Left lung (tissue), 10 donors: ENCODE results near the gene EOGT. TPM values are rescaled to one million over a fixed set of nuclear protein-coding genes. Genes with fewer than 3 reads are reported as not detected.
A peak's percentile ranks its signal among the peaks of the same experiment; 100 is the strongest.

Source experiments
- ATAC-seq: fragments of 200-7000 bp; cut with Tn5 transposase; one replicate; pipeline ENCODE4 v1.9.1; 2020; ENCODE audit warnings: moderate library complexity
- DNase-seq, 4 donors: peaks; one replicate each; pipeline ENCODE4 v3.0.0-alpha.2; 2013 to 2020
- H3K27ac ChIP-seq, 2 donors: fragments of 200-600 bp; sonication (generic) in 1 of 2; one replicate each; pipeline versions ENCODE4 v1.5.0 to v1.8.0; 2020 to 2021
- H3K27me3 ChIP-seq, 2 donors: fragments of 200-600 bp; sonication (generic) in 1 of 2; one replicate each; pipeline versions ENCODE4 v1.5.0 to v1.8.0; 2020 to 2021
- H3K36me3 ChIP-seq, 2 donors: fragments of 200-600 bp; sonication (generic) in 1 of 2; one replicate each; pipeline versions ENCODE4 v1.5.0 to v1.8.0; 2020 to 2021
- H3K4me1 ChIP-seq, 2 donors: fragments of 200-600 bp; one replicate each; pipeline ENCODE4 v1.8.0; 2021
- H3K4me3 ChIP-seq, 2 donors: fragments of 200-600 bp; sonication (generic) in 1 of 2; one replicate each; pipeline versions ENCODE4 v1.5.0 to v1.8.0; 2020 to 2021; ENCODE audit warnings: mild to moderate bottlenecking in 1 of 2
- H3K9me3 ChIP-seq, 2 donors: fragments of 200-600 bp; sonication (generic) in 1 of 2; one replicate each; pipeline versions ENCODE4 v1.5.0 to v1.8.0; 2020 to 2021
- CTCF ChIP-seq, 2 donors: fragments of 200-600 bp; sonication (generic) in 1 of 2; IDR thresholded peaks; one replicate each; pipeline versions ENCODE4 v1.5.0 to v1.8.0; 2021; ENCODE audit warnings: antibody characterized with exemption in 2 of 2
- intact Hi-C, 2 donors: fragments of 100-400 bp; cut with DNase I; formaldehyde crosslinking; loops; one replicate each; pipeline versions ENCODE4 v1.11.2 to v1.14.2; 2022
- polyA plus RNA-seq, 6 donors: library from polyadenylated mRNA; unstranded; fragments of 120-200 nt; gene quantifications; one replicate each; pipeline ENCODE4 v1.2.1, GENCODE V29; 2013; ENCODE audit not compliant: insufficient read length in 6 of 6
- total RNA-seq, 2 donors: library from RNA; stranded (reverse); fragmentation: NEBNext Ultra II Directional; extraction: Animal tissue kit (Norgen Biotek cat#: 25700); gene quantifications; one replicate each; pipeline ENCODE4 v1.2.1, GENCODE V29; 2021
- donor health status: DM: no; HTN: yes; CAD: no.
- donor health status: DM: no; HTN: no; CAD: no.

Gene EOGT
- total and polyA plus RNA-seq, 8 donors: 27.9 to 58.0 (median 39.4) TPM

- Histone ChIP-seq H3K36me3 (peaks cover 0 to 45% of the 10 kb centered on the region in 2 donors), H3K9me3 (no peaks in the 10 kb centered on the region), H3K27ac (peak overlapping the region; percentile 96 to 98), H3K4me3 (peak overlapping the region; percentile 75 to 96), H3K4me1 (peaks cover 20 to 44% of the 10 kb centered on the region in 2 donors), H3K27me3 (no peaks in the 10 kb centered on the region)
- peak in 1 of 4 donors; percentile 8 for DNase-seq
- no peak for TF ChIP-seq CTCF (IDR thresholded peaks at IDR 0.05)
- ATAC-seq: peak; percentile 2
- intact Hi-C loops: no loop called here
Measured at GRCh38 chr3:69052472-69052898, 39.0 kb upstream of the EOGT start.

DNA sequence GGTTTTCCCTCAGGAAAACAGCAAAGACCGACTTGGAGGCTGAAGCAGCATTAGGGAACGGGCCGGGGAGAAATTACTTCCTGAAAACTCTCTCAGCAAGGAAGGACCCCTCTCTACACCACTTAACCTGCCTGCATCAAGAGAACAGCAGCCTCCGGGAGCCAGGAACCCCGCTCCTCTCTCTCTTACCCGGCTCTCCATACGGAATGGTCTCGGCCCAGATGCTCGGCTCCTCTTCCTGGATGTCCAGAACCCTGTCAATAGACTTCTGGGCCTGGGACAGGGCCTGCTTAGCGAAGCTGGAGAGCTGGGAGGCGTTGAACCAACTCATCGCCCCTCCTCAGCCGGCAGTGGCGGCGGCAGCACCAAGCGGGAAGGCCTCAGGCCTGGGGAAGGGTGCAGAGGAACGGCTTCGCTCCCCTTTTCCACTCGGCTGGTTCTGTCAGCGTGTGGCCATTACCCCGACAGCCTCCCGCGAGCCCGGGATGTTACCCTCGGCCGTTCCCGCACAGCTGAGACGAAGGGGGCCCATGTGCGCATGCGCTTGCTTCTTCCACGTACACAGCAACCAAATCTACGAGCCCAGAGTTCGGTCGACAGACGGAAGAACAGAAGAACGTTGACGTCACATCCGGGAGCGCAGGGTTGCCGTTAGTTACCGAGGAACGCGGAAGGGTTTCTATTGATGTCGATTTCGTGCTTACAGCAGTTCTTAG, 38.4 kb upstream of the EOGT start, which contains the start of gene TMF1:
Gene TMF1, minus strand, starts transcription at position 578 of the 716 bp plus-strand sequence. Its CDS starts 247 bp downstream, at position 331.
- Histone ChIP-seq H3K27ac (peak within 1 kb of the TSS; percentile 96 to 98), H3K36me3 (peaks cover 0 to 50% of the 10 kb centered on the region in 2 donors), H3K4me1 (peaks cover 22 to 49% of the 10 kb centered on the region in 2 donors), H3K27me3 (no peaks in the 10 kb centered on the region), H3K4me3 (peak within 1 kb of the TSS; percentile 75 to 96), H3K9me3 (no peaks in the 10 kb centered on the region)
- DNase-seq (peak; percentile 98 to 99 (median 98)), ATAC-seq (peak; percentile 95)
- no peak for TF ChIP-seq CTCF (IDR thresholded peaks at IDR 0.05)
- intact Hi-C loops: no loop called here

DNA sequence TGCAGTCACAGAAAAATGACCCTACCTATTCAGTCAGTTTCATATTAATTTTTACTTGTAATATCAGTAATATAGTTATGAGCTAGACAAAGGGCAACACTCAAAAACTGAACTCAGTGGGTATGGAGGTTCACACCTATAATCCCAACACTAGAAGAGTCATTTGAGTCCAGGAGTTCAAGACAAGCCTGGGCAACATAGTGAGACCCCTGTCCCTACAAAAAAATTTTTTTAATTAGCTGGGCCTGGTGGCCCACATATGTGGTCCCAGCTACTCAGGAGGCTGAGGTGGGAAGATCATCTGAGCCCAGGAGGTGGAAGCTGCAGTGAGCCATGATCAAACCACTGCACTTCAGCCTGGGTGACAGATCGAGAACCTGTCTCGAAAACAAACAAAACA, 35.5 kb upstream of the EOGT start:
- peaks cover 25 to 55% of the 10 kb centered on the region in 2 donors for H3K4me1 ChIP-seq
- no peaks in the 10 kb centered on the region for H3K9me3 ChIP-seq
- H3K27ac ChIP-seq: no peak overlapping the region
- no peak overlapping the region for H3K4me3 ChIP-seq
- ATAC-seq (no peak), DNase-seq (no peak)
- H3K27me3 ChIP-seq: no peaks in the 10 kb centered on the region
- H3K36me3 ChIP-seq: peaks cover 0 to 49% of the 10 kb centered on the region in 2 donors
- no peak for TF ChIP-seq CTCF (IDR thresholded peaks at IDR 0.05)
- intact Hi-C loops: no loop called here

DNA sequence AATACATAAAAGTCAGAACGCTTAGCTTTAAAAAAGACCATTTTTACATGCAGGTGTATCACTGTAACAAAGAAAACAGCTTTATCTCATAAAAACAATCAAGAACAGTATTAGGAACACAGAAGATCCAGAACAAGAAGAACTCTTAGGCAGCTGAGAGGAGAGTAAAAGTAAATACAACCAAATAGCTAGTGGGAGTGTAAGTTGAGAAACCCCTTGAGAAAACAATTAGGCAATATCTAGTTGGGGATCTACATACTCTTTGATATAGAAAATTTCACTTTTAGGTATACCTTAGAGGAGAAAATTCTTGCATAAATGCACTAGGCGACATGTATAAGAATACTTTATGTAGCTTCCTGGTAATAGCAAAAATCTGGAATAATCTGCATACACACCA, 31.1 kb upstream of the EOGT start:
- no peak overlapping the region for H3K27ac ChIP-seq
- no peak overlapping the region for H3K4me3 ChIP-seq
- no peak for TF ChIP-seq CTCF (IDR thresholded peaks at IDR 0.05)
- DNase-seq: no peak
- peak; percentile 64 for ATAC-seq
- peaks cover 0 to 87% of the 10 kb centered on the region in 2 donors for H3K36me3 ChIP-seq
- no peaks in the 10 kb centered on the region for H3K27me3 ChIP-seq
- H3K4me1 ChIP-seq: peaks cover 15 to 31% of the 10 kb centered on the region in 2 donors
- no peaks in the 10 kb centered on the region for H3K9me3 ChIP-seq
- intact Hi-C loops: no loop called here

- intact Hi-C loops: no loop called here
- no peak for TF ChIP-seq CTCF (IDR thresholded peaks at IDR 0.05)
- Histone ChIP-seq H3K4me1 (no peaks in the 10 kb centered on the region), H3K9me3 (no peaks in the 10 kb centered on the region), H3K36me3 (peaks cover 0 to 97% of the 10 kb centered on the region in 2 donors), H3K4me3 (no peak overlapping the region), H3K27ac (no peak overlapping the region), H3K27me3 (no peaks in the 10 kb centered on the region)
- ATAC-seq: no peak
- no peak for DNase-seq
Measured at GRCh38 chr3:69033470-69033869, 20.0 kb upstream of the EOGT start.
